ENCODE data around the gene LTK.

- TF ChIP-seq EZH2 (optimal IDR thresholded peaks at IDR 0.05; ENCODE audit: low read depth, low read length), result no peak
- TF ChIP-seq, protein P1, sequence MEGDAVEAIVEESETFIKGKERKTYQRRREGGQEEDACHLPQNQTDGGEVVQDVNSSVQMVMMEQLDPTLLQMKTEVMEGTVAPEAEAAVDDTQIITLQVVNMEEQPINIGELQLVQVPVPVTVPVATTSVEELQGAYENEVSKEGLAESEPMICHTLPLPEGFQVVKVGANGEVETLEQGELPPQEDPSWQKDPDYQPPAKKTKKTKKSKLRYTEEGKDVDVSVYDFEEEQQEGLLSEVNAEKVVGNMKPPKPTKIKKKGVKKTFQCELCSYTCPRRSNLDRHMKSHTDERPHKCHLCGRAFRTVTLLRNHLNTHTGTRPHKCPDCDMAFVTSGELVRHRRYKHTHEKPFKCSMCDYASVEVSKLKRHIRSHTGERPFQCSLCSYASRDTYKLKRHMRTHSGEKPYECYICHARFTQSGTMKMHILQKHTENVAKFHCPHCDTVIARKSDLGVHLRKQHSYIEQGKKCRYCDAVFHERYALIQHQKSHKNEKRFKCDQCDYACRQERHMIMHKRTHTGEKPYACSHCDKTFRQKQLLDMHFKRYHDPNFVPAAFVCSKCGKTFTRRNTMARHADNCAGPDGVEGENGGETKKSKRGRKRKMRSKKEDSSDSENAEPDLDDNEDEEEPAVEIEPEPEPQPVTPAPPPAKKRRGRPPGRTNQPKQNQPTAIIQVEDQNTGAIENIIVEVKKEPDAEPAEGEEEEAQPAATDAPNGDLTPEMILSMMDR (IDR thresholded peaks at IDR 0.05; ENCODE audit: low read length), result no peak
Measured at GRCh38 chr15:41487802-41488201, 25.8 kb downstream of the LTK start.

Measured in MM.1S (cell line).